HG03045 (cell line): Measurements from ENCODE around the gene ZBTB49.
"Not testable (repeated sequence)": the region's sequence is repeated elsewhere in the genome, so short reads cannot be mapped to it uniquely, and the experiment has no call there.

Experiments used
- ATAC-seq: cut with Tn5 transposase; IDR thresholded peaks from one replicate; pipeline ENCODE4 v1.9.1; 2021; ENCODE audit warnings: mild to moderate bottlenecking, moderate library complexity; ENCODE audit not compliant: unreplicated experiment

Gene ZBTB49, protein sequence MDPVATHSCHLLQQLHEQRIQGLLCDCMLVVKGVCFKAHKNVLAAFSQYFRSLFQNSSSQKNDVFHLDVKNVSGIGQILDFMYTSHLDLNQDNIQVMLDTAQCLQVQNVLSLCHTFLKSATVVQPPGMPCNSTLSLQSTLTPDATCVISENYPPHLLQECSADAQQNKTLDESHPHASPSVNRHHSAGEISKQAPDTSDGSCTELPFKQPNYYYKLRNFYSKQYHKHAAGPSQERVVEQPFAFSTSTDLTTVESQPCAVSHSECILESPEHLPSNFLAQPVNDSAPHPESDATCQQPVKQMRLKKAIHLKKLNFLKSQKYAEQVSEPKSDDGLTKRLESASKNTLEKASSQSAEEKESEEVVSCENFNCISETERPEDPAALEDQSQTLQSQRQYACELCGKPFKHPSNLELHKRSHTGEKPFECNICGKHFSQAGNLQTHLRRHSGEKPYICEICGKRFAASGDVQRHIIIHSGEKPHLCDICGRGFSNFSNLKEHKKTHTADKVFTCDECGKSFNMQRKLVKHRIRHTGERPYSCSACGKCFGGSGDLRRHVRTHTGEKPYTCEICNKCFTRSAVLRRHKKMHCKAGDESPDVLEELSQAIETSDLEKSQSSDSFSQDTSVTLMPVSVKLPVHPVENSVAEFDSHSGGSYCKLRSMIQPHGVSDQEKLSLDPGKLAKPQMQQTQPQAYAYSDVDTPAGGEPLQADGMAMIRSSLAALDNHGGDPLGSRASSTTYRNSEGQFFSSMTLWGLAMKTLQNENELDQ

DNA sequence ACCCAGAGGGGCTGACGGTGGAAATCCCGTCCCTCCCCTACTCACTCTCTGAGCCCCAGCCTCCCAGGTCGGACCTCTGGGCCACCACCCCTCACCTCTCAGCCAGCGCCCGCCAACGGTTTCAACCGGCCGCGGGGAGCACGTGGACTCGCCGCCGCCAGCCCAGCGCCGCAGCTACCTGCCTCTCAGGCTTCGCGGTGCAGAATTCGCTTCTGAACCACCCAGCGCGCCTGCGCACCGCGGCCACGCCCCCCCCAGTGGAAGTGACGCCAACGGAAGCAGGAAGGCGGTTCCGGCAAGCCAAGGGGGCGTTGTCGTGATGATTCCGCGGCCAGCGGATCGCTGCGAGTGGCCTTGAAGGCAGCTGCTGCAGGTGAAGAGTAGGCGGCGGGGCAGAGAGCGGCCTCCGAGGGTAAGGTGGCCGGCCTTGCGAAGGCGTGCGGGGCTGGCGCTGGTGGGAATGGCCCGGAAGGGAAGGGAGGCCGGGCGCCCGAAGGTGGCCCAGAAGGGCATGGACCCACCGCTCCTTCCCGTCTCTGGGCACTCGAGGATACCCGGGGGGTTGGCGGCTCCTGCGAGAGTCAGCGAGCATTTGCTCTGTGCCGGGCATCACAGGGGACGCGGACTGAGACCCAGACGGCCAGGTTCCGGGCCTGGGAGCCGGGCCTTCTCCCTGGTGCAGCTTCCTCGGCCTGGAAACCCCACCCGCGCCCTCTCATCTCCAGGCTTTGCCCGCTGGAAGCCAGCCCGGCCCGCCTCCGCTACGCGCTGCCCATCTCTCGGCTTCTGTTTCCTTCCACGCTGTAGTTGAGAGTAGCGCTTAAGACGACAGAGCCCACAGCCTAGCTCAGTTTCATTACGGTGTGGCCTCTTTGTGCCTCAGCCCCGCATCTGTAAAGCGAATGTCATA is at the start of gene ZBTB49, which contains the start of gene LYAR:
ZBTB49 (plus strand) TSS at position 311 of the 910 bp plus-strand sequence. CDS start 9,695 bp downstream, outside the sequence.
LYAR (minus strand) TSS at position 214 of the 910 bp plus-strand sequence. CDS start 6,412 bp downstream, outside the sequence.
- peak; percentile 91 for ATAC-seq

DNA sequence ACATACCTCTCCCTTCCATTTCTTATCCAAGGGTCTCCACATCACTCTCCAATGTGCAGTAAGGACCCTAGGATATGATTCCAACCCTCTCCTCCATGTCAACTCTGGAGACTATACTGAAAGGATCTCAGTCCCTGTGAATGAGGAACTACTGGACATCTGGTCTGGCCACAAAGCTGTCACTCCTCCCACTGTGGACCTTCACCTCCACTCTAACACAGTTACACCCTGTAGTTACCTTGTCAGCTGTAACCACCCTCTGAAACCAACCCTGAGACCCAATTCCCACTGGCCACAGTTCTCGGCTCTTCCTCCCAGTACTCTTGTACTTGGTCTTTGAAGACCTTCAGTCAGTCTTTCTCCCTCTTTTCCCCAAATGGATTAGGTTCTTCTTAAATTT is 44.9 kb upstream of the ZBTB49 start:
- no peak for ATAC-seq

DNA sequence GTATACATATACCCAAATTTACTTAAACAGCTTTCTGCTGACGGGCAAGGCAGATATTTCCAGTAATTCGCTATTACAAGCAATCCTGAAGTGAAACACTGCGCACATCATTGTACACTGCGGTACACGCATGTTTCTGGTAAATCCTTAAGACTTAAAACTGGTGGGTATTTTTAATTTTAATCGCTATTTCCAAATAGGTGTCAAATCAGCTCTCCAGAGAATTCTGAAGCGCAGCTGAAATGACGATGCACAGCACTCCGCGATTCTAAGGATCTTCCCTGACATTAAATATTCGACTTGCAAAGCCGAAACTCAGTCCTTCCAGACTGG is 42.4 kb upstream of the ZBTB49 start:
- peak; percentile 4 for ATAC-seq

DNA sequence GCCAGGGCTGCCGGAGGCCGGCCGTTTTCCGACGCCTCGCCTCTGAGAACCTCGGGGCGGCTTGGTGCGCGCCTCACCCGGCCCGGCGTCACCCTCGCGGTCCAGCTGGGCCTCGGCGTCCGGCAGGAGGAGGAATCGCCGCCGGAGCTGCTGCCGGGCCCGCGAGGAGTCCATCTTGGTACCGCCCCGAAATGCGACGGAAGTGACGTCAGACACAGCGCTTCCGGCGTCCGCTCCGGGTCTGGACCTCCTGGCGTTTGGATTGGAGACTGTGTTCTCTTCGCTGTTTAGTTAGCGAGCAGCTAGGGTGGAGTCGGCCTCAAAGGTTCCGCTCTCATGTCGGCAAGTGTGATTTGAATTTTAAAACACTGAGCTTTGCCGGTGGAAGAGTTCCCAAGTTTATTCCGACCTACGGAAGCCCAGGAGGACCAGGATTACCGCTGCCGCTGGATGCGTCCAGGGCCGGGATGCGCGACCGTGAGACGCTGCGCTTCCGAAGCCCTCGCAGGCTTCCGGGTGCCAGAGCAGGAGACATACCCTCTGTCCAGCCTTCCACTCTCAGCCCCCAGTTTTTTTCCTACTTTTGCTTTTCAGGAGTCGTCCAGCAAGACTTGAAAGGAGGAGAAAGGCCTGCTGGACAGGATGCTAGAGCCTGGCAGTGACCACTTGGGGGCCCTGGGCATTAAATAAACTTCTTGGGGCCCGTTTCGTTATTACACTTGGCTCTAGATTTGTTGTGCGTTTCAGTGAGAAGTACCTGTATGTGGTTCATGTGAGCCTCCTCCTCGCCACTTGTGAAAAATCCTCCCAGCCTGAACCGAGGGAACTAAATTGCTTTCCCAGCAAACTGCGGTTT is 41.8 kb upstream of the ZBTB49 start, which contains the start of gene TMEM128:
TMEM128 (minus strand) TSS at position 195 of the 856 bp plus-strand sequence; CDS start at position 174, 21 bp downstream.
- peak; percentile 96 for ATAC-seq

DNA sequence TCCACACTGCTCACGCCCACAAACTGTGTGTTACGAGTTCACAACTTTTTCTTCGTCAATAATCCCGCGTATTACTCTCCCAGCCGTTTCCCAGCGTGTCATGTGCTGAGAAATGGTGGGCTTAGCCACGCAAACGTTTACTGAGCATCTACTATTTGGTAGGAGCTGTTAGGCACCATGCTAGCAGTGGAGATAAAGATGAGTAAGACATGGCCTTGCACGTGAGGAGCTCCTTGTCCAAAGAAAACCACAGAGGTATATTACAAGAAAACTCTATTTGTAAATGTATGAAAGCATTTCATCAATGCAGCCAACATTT is 41.2 kb upstream of the ZBTB49 start:
- no peak for ATAC-seq

DNA sequence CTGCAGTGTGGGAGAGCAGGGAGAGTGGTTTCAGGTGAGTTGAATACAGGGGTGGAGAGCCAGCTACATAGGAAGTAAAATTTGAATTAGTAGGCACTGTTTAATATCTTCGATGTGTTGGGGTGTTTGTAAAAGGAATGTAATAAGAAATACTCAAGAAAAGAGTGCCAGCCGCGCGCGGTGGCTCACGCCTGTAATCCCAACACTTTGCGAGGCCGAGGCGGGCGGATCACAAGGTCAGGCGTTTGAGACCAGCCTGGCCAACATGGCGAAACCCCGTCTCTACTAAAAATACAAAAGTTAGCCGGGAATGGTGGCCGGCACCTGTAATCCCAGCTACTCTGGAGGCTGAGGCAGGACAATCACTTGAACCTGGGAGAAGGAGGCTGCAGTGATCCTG is 40.7 kb upstream of the ZBTB49 start:
- not testable (repeated sequence) for ATAC-seq

DNA sequence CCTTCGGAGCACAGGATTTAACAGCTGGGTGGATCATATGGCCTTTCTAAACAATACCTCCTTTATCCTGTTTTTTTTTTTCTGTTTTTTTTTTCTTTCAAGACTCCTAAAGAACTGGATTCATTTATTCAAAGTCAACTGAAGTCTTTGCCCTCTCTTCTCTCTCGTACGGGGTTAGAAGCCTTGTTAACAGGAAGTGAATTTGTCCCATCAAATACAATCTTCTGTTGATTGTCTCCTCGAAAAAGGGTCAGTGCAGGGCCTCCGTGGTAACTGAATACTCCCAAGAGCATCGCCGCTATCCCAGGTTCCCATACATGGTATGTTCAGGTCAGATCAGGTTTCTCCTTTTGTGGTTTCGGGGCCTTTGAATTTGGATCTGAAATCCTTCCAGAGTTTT is 40.2 kb upstream of the ZBTB49 start:
- no peak for ATAC-seq

DNA sequence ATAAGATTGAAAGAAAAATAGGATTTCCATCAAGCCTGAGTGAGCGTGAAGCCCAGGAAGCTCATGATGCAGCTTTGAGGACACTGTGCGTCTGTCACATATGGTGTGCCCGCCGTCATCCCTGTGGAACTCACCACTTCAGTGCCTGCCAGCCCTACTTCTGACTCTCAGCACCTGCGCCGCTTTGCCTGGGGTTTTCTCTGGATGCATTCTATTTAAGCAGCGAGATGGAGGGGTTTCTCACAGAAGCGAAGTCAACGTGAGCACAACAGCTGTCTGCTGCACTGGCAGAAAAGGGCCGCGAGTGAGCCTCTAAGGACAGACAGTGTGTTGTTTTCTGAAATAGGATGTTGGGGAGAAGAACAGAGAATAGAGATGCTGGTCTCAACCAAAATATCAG is 35.9 kb upstream of the ZBTB49 start:
- no peak for ATAC-seq

DNA sequence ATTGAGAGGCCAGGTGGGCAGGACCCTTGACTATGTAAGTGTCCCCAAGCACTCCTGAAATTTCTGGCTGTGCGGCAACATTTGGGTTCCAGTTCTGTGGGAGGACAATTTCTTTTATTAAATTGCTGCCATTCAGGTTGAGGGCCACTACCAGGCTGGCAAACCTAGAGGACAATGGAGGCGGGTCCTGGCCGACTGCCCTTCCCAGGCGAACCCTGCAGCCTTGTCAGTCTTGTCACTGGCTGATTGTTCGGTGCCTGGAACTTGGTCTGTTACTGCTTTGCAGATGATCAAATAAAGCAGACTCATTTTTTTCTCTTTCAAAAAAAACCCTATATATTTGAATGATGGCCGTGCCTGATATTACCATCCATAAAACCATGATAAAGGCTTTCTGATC is 35.4 kb upstream of the ZBTB49 start:
- ATAC-seq, result no peak

DNA sequence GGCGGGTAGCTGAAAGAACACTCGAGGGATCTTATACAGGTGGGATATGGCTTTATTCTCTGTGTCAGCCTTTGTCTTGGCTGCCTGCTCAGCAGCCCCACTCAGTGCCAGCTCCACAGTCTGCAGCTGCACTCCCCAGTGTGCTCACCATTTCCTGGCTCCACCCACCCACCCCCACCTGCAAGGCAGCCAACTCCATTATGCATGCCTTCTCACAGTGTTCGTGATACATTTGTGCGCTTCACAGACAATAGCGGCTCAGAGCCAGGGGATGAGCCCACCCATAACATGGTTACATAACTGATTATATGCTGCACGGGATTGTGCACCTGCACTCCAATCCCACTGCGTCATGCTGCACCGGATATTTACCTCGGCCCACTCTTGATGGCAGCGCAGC is 33.3 kb upstream of the ZBTB49 start:
- no peak for ATAC-seq

DNA sequence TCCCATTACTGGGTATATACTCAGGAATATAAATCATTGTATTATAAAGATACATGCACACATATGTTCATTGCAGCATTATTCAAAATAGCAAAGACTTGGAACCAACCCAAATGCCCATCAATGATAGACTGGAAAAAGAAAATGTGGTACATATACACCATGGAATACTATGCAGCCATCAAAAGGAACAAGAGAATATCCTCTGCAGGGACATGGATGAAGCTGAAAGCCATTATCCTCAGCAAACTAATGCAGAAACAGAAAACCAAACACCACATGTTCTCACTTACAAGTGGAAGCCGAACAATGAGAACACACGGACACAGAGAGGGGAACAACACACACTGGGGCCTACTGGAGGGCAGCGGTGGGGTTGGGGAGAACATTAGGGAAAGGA is 32.3 kb upstream of the ZBTB49 start:
- not testable (repeated sequence) for ATAC-seq

DNA sequence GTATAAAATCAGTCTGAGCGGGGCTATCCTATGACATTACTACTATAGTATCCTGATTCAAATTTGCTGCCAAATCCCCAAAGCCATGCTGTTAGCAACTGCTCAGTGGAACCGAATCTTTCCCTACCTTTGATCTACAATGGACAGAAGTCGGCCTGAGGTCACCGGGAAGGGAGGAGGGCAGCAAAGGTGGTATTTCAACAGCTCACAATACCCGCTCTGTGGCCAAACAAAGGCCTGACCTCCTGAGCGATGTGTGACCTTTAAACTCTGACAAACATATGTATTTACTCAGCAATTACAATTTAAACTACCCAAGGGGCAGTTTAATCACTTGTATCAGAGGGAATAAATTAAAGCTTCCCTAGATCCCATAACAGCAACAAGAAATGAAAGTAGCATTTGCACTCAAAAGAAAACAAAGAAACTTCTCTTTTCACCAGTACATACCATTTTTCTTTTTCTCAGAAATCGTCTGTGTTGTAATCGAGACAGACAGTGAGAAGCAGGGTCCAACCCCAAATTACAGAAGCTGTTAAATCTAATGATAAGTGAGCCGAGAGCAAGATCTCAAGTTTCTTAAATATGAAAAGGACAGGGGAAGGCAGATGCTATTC is 30.5 kb upstream of the ZBTB49 start:
- no peak for ATAC-seq

DNA sequence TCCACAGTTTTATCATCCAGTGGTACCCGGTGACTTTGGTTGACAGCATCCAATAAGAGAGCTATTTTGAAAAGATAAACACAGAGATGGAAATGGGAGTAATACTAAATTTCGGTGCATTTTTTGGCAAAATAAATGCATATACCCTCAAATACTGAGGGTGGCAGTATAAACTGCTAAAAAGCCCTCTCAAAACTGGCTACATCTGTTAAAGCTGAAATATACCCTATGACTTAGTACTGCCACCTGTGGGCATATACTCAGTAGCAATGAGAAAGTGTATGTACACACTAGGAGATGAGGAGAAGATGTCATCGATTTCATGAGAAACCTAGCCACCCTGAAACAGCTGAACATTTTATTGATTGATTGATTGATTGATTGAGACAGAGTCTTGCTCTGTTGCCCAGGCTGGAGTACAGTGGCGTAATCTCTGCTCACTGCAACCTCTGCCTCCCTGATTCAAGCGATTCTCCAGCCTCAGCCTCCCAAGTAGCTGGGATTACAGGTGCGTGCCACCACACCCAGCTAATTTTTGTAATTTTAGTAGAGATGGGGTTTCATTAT is 29.8 kb upstream of the ZBTB49 start:
- ATAC-seq, result no peak

DNA sequence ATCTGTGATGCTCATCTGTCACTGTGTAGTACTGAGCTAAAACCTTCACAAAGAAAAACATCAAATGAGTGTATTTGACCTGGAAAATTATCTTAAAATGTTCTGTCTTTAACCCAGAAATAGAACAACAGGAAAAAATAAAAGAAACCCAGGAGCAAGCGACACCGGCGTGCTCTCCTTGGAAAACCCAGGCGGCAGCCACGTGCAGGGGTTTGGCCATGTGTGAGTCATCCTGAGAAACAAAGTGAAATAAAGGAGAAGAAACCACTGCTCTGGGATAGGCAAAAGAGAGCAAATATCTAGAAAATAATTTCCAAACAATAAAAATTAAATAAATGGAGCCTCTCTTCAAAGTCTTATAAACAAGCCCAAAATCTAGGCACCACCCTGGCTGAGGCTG is 22.1 kb upstream of the ZBTB49 start:
- ATAC-seq, result no peak

DNA sequence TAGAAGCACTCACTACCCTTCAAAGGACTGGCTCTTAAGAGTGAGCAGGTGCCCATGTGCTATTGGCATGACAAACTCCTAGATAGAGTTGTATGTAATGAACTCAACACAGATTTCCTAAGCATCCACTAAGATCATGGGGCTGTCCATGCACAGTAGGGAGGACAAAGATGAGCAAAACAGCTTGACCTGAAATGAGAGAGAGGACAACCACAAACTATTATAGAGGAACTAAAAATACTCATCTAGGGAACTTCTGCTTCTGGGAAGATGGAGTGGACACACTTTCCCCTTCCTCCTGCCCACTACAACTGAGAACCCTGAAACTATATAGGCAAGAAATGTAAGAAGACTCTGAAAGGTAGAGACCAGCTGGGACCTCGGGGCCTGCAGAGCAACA is 21.3 kb upstream of the ZBTB49 start:
- no peak for ATAC-seq

DNA sequence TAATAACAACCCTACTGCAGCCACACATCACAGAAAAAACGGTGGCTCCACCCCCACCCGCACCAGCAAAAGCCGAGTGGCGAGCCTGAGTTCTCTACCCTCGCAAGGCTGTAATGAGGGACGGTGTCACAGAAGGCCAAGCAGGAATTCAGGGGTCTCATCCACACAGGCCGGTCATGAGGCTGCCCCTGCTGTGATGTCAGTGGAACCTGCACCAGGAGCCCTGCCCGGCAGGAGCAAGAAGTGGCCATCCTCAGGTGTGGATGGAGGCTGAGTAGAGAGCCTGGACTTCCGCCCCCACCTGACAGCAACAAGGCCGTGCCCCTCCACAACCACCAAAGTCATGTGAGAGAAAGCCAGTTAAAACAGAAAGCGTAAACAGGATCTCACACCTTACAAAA is 20.7 kb upstream of the ZBTB49 start:
- no peak for ATAC-seq

DNA sequence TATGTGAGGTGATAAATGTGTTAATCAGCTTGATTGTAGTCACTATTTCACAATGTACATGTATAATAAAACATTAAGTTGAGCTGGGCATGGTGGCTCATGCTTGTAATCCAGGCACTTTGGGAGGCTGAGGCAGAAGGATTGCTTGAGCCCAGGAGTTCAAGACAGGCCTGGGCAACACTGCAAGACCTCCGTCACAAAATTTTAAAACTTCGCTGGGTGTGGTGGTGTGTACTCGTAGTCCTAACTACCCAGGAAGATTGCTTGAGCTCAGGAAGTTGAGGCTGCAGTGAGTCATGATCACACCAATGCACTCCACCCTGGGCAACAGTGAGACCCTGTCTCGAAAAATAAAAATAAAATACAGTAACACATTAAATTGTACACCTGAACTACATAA is 20.2 kb upstream of the ZBTB49 start:
- no peak for ATAC-seq

DNA sequence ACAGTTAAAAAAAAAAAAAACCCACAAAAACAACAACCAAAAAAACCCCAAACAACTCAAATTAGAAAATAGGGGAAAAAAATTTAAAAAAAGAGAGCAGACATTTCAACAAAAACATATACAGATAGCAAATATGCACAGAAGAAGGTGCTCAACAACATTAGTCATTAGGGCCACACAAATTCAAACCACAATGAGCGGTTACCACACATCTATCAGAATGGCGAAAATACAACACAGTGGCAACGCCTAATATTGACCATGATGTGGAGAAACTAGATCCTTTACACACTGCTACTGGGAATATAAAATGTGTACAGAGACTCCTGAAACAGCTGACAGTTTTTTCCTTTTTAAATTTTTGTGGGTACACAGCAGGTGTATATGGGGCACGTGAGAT is 19.5 kb upstream of the ZBTB49 start:
- ATAC-seq, result no peak

DNA sequence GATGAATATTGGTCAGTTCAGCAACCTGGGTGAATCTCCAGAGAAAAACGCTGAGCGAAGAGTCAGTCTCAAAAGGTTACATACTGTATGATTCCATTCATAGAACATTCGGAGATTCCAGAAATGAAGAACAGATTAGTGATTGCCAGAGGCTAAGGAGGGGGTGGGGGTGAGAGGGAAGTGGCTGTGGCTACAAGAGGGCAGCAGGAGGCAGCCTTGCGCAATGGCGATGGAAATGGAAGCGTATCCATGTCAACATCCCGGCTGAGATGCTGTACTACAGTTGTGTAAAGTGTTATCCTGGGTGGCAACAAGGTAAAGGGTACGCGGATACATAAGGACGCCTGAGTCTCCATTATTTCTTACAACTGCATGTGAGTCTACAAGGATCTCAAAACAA is 18.1 kb upstream of the ZBTB49 start:
- ATAC-seq, result no peak

DNA sequence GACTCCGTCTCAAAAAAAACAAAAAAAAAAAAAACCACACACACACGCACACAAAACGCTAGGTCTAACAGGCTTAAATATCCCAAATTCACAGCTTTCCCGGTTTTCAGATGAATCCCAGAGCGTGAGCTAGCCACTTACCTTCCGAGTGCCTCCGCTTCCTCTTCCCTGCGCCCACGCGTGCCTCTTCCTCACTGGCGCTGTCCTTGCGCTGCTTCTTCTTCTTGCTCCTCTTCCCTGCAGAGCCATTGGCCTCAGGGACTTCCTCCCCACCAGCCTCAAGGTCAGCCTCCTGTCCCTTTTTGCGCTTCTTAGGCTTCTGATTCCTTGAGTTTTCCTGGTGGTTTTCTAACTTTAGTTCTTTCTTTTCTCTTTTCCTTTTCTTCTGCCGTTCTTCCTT is 15.8 kb upstream of the ZBTB49 start:
- no peak for ATAC-seq
